Hepatocyte (in vitro differentiated cells): ENCODE measurements around the gene TREH. TPM values are rescaled to one million over a fixed set of nuclear protein-coding genes. Genes with fewer than 3 reads are reported as not detected.
"Not testable (repeated sequence)": the region's sequence is repeated elsewhere in the genome, so short reads cannot be mapped to it uniquely, and the experiment has no call there.

Experiments
- DNase-seq: peaks from one replicate; pipeline ENCODE4 v3.0.0-alpha.2; 2016; ENCODE audit warnings: low spot score
- H2AFZ ChIP-seq: fragments of 200-600 bp; sonication (generic); 2 replicates; pipeline ENCODE4 v1.6.0; 2016; ENCODE audit warnings: antibody characterized with exemption, mild to moderate bottlenecking
- H3K27ac ChIP-seq: fragments of 200-600 bp; sonication (generic); 2 replicates; pipeline ENCODE4 v1.5.1; 2016; ENCODE audit warnings: mild to moderate bottlenecking
- H3K27me3 ChIP-seq: fragments of 200-600 bp; sonication (generic); 2 replicates; pipeline ENCODE4 v1.6.1; 2016
- H3K36me3 ChIP-seq: fragments of 200-600 bp; sonication (generic); replicated peaks from 2 replicates; pipeline ENCODE4 v1.5.1; 2016; ENCODE audit warnings: low read depth; ENCODE audit not compliant: insufficient read depth
- H3K4me1 ChIP-seq: fragments of 200-600 bp; sonication (generic); 2 replicates; pipeline ENCODE4 v1.5.1; 2016; ENCODE audit warnings: mild to moderate bottlenecking, moderate library complexity; ENCODE audit not compliant: insufficient read depth
- H3K4me2 ChIP-seq: fragments of 200-600 bp; sonication (generic); 2 replicates; pipeline ENCODE4 v1.6.0; 2016
- H3K4me3 ChIP-seq: fragments of 200-600 bp; sonication (generic); 2 replicates; pipeline ENCODE4 v1.5.1; 2016; ENCODE audit warnings: mild to moderate bottlenecking
- H3K79me2 ChIP-seq: fragments of 200-600 bp; sonication (generic); 2 replicates; pipeline ENCODE4 v1.6.0; 2017; ENCODE audit warnings: mild to moderate bottlenecking
- H3K9me2 ChIP-seq: fragments of 200-600 bp; sonication (generic); replicated peaks from 2 replicates; pipeline ENCODE4 v1.6.0; 2017; ENCODE audit warnings: mild to moderate bottlenecking; ENCODE audit not compliant: insufficient read depth
- H3K9me3 ChIP-seq: fragments of 200-600 bp; sonication (generic); 2 replicates; pipeline ENCODE4 v1.5.1; 2016; ENCODE audit warnings: low read depth, mild to moderate bottlenecking
- H4K20me1 ChIP-seq: fragments of 200-600 bp; sonication (generic); 2 replicates; pipeline ENCODE4 v1.6.0; 2016; ENCODE audit warnings: mild to moderate bottlenecking; ENCODE audit not compliant: insufficient read depth, poor library complexity, severe bottlenecking
- EZH2 ChIP-seq: fragments of 200-600 bp; sonication (generic); IDR thresholded peaks from 2 replicates; pipeline ENCODE4 v1.6.1; 2016; ENCODE audit warnings: antibody characterized with exemption, mild to moderate bottlenecking, borderline replicate concordance
- EZH2phosphoT487 ChIP-seq: fragments of 200-600 bp; sonication (generic); IDR thresholded peaks from one replicate; pipeline ENCODE4 v1.6.1; 2018; ENCODE audit warnings: antibody characterized with exemption, mild to moderate bottlenecking, low read depth, moderate library complexity; ENCODE audit not compliant: unreplicated experiment, severe bottlenecking
- WGBS: methylation state at CpG from one replicate; pipeline ENCODE4 v1.1.6; 2016; ENCODE audit warnings: low lambda C conversion rate; ENCODE audit errors: missing lambda C conversion rate; 5-methylcytosine and 5-hydroxymethylcytosine counted together
- polyA plus RNA-seq: library from polyadenylated mRNA; unstranded; fragments of >200 nt; fragmentation: Nextera tagmentation; extraction: Ambion mirVana; gene quantifications from 2 replicates; pipeline ENCODE4 v1.2.1, GENCODE V29; 2016
- total RNA-seq: library from RNA; depleted of rRNA; stranded (reverse); fragments of >200 nt; gene quantifications from 2 replicates; pipeline ENCODE4 v1.2.3, GENCODE V29; 2014
- TF ChIP-seq, protein P1 (sequence below): fragments of 200-600 bp; sonication (generic); IDR thresholded peaks from 2 replicates; pipeline ENCODE4 v1.5.1; 2016; ENCODE audit warnings: antibody characterized with exemption, mild to moderate bottlenecking; ENCODE audit not compliant: poor library complexity

The TREH gene
- total and polyA plus RNA-seq, 2 experiments from 2014 or later: 6.6 to 10.7 TPM

DNA sequence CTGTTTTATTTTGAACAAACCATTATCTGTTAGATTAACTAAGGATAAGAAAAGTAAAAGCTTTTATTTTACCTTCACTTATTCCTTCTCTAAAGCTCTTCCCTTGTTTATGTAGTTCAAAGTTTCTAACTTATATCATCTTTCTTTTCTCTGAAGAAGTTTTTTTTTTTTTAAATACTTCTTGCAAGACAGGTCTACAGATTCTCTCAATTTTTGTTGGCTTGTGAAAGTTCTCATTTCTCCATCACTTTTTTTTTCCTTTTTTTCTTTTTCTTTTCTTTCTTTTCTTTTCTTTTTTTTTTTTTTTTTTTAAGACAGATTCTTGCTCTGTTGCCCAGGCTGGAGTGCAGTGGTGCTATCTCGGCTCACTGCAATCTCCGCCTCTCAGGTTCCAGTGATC, 4.7 kb upstream of the TREH start:
- H3K4me1 ChIP-seq: peaks cover 4% of the 10 kb centered on the region
- no peaks in the 10 kb centered on the region for H3K79me2 ChIP-seq
- H2AFZ ChIP-seq: no peak overlapping the region
- 89% methylated on average over 2 of the region's 2 CpGs for whole genome bisulfite sequencing
- TF ChIP-seq, protein P1, sequence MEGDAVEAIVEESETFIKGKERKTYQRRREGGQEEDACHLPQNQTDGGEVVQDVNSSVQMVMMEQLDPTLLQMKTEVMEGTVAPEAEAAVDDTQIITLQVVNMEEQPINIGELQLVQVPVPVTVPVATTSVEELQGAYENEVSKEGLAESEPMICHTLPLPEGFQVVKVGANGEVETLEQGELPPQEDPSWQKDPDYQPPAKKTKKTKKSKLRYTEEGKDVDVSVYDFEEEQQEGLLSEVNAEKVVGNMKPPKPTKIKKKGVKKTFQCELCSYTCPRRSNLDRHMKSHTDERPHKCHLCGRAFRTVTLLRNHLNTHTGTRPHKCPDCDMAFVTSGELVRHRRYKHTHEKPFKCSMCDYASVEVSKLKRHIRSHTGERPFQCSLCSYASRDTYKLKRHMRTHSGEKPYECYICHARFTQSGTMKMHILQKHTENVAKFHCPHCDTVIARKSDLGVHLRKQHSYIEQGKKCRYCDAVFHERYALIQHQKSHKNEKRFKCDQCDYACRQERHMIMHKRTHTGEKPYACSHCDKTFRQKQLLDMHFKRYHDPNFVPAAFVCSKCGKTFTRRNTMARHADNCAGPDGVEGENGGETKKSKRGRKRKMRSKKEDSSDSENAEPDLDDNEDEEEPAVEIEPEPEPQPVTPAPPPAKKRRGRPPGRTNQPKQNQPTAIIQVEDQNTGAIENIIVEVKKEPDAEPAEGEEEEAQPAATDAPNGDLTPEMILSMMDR: no peak
- TF ChIP-seq EZH2phosphoT487 (no peak), EZH2 (no peak)
- no peaks in the 10 kb centered on the region for H4K20me1 ChIP-seq
- no peaks in the 10 kb centered on the region for H3K36me3 ChIP-seq
- no peak overlapping the region for H3K4me3 ChIP-seq
- no peaks in the 10 kb centered on the region for H3K9me2 ChIP-seq
- H3K4me2 ChIP-seq: no peak overlapping the region
- no peak for DNase-seq
- no peaks in the 10 kb centered on the region for H3K27me3 ChIP-seq
- no peak overlapping the region for H3K27ac ChIP-seq
- H3K9me3 ChIP-seq: no peaks in the 10 kb centered on the region

DNA sequence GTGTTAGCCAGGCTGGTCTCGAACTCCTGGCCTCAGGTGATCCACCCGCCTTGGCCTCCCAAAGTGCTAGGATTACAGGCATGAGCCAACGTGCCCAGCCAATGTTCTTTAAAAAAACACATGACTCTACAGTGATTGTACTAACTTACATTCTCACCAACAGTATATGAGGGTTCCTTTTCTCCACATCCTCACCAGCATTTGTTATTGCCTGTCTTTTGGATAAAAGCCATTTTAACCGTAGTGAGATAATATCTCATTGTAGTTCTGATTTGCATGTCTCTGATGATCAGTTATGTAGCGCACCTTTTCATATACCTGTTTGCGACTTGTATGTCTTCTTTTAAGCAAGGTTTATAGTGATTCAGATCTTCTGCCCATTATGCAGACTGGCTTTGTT, 3.5 kb upstream of the TREH start:
- not testable (repeated sequence) for H3K27ac ChIP-seq, H3K27me3 ChIP-seq, DNase-seq, H3K4me1 ChIP-seq, H2AFZ ChIP-seq, H3K9me3 ChIP-seq, H3K9me2 ChIP-seq, H4K20me1 ChIP-seq, H3K4me2 ChIP-seq, H3K4me3 ChIP-seq, H3K79me2 ChIP-seq, H3K36me3 ChIP-seq
- 82% methylated on average over 6 of the region's 6 CpGs for WGBS

DNA sequence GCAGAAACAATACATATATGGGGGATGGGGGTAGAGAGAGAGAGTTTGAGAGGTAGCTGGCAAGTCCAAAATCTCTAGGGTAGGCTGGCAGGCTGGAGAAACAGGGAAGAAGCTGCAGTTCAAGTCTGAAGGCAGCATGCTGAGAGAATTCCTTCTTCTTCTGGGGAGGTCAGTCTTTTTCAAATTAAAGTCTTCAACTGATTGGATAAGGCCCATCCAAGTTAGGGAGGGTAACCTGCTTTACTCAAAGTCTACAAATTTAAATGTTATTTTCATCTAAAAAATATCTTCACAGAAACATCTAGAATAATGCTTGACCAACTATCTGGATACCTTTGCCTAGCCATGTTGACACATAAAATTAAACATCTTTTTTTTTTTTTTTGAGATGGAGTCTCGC, 2.9 kb upstream of the TREH start:
- Histone ChIP-seq H3K4me3 (no peak overlapping the region), H3K36me3 (no peaks in the 10 kb centered on the region), H3K27me3 (no peaks in the 10 kb centered on the region), H3K4me1 (peaks cover 3% of the 10 kb centered on the region), H3K9me2 (no peaks in the 10 kb centered on the region), H3K9me3 (no peaks in the 10 kb centered on the region), H2AFZ (no peak overlapping the region), H4K20me1 (no peaks in the 10 kb centered on the region), H3K4me2 (no peak overlapping the region), H3K27ac (no peak overlapping the region), H3K79me2 (no peaks in the 10 kb centered on the region)
- DNase-seq: no peak
- WGBS: 100% methylated on average over 1 of the region's 1 CpG
- TF ChIP-seq EZH2: no peak
- no peak for TF ChIP-seq EZH2phosphoT487
- TF ChIP-seq, protein P1: no peak

DNA sequence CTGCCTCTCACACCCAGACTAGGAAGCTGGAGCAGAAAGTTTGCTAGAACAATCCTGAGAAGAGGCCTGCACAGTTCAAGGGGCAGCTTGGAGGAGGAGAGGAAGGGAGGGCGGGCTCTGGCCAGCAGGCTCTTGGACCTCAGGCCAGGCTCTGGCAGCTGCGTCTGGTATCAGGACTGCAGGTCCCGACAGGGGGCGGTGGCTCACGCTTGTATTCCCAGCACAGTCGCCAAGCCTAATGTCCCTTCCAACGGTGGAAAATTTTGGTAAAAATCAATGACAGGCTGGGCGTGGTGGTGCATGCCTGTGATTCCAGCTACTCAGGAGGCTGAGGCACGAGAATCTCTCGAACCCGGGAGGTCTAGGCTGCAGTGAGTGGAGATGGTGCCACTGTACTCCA, 542 bp downstream of the TREH start:
- H3K9me2 ChIP-seq, H4K20me1 ChIP-seq, H2AFZ ChIP-seq, H3K27me3 ChIP-seq, H3K79me2 ChIP-seq, H3K36me3 ChIP-seq, H3K4me1 ChIP-seq, H3K9me3 ChIP-seq, H3K4me3 ChIP-seq: not testable (repeated sequence)
- TF ChIP-seq, protein P1: peak; percentile 9
- 48% methylated on average over 11 of the region's 11 CpGs for WGBS
- peak overlapping the region; percentile 63 for H3K4me2 ChIP-seq
- peak overlapping the region; percentile 71 for H3K27ac ChIP-seq
- DNase-seq: peak; percentile 57
